HG03196 (cell line): ENCODE results near the gene TGM3.

Source experiments
- ATAC-seq: cut with Tn5 transposase; IDR thresholded peaks from one replicate; pipeline ENCODE4 v1.9.1; 2021; ENCODE audit not compliant: unreplicated experiment

The TGM3 gene

GRCh38 chr20:2373098-2373497 lies 77.3 kb downstream of the TGM3 start:
- no peak for ATAC-seq

DNA sequence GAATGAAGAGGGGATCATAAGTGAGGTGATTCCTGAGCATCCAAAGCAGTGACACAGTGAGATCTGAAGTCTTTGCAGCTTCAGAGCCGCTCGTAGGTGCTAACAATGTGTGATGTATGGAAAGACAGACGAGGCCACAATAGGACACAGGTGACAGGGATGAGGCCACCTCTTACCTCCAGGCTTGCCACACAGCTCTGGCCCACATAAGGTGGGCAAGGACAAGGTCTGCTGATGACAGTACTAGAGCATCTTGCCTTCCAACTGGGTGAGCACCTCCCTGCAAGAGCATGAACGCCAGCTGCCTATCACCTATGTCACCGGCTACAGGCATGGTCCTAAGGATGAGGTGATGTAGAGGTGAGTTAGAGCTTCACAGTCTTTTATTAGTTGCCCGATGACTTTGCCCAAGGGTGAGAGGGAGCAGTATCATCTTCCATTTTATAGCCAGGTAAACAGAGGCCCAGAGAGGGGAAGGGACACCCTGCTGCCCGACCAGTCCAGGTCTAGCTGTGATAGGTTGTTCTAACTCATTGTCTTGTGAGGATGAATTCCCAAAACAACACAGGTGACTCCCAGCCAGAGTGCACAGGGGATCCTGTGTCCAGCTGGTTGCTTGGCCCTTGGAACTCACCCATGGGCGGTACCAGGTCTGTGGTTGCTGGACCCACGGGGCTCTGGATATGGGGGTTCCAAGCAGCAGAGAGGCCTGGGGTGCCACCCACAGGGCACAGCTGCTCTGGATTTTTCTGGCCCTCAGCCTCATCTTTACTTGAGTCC lies 78.7 kb downstream of the TGM3 start:
- ATAC-seq: no peak

DNA sequence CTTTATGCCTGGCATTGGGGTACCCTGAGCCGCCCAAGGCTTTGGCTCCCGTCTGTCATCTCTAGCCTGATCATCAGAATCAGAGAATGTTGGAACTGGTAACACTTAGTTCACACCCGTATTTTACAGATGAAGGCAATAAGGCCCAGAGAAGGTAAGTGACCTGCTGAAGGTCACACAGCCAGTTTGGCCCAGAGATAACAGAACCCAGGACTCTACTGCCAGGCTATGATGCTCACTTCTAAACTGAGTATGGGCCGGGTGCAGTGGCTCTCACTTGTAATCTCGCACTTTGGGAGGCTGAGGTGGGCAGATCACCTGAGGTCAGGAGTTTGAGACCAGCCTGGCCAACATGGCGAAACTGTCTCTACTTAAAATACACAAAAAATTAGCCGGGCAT lies 83.1 kb downstream of the TGM3 start:
- no peak for ATAC-seq

DNA sequence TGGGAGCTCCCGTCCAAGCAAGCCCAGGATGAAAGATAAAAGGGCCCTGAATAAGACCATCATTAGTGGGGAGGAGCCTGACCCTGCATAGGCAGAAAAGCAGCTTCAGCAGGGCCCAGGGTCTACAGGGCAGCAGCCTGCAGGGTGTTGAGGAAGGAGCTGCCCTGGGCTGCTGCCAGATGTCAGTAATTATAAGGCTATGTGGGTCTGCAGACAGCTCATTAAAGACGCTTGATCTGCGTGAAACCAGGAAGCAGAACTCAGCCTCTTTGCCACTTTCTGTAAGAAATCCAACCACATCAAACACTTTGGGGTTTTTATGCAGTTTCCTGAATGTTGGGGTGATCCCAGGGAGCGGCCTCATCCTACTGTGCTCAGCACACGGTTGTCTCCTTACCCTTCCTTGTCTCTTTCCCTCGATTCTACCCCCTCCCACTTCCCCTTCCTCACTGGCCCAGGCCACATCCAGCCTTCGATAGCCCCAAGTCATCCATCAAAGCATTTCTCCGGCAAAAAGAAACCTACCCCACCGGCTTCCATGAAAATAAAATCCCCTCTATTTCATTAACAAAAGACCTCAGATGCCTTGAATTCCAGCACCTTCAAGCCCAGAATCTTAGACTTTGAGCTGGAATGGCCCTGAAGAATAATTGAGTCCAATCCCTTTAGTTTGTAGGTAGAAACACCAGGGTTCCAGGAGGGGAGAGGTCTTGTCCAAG lies 83.9 kb downstream of the TGM3 start:
- no peak for ATAC-seq

- ATAC-seq: no peak
These were observed 84.8 kb downstream of the TGM3 start, which contains the start of gene TGM6 for GRCh38 chr20:2380601-2381000. Gene TGM6, plus strand, starts transcription at chr20:2380901. Its CDS starts 68 bp downstream, at chr20:2380969.

GRCh38 chr20:2381303-2381702 lies 85.5 kb downstream of the TGM3 start:
- ATAC-seq: no peak

- no peak for ATAC-seq
These were observed 87.0 kb downstream of the TGM3 start for GRCh38 chr20:2382833-2383232.

GRCh38 chr20:2385026-2385425 lies 89.2 kb downstream of the TGM3 start:
- no peak for ATAC-seq

DNA sequence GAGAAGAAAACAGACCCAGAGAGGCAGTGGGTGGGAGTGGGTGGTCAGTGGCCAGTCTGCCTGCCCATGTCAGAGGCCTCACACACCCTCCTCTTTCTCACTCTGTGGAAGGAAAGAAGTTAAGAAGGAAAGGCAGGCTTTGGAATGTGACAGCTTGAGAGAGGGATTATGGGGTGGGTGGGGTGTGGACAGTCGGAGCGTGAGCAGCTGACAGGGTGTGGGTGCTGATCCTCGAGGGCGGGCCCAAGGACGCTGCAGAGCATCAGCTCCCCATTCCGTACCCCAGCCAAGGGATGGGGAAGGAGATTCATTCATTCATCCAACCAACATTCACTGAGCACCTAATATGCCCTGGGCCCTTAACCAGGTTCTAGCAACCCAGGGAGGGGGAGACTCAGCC lies 89.7 kb downstream of the TGM3 start:
- no peak for ATAC-seq

GRCh38 chr20:2386516-2387179 lies 90.8 kb downstream of the TGM3 start:
- ATAC-seq: no peak

GRCh38 chr20:2387180-2387577 lies 91.4 kb downstream of the TGM3 start:
- no peak for ATAC-seq

DNA sequence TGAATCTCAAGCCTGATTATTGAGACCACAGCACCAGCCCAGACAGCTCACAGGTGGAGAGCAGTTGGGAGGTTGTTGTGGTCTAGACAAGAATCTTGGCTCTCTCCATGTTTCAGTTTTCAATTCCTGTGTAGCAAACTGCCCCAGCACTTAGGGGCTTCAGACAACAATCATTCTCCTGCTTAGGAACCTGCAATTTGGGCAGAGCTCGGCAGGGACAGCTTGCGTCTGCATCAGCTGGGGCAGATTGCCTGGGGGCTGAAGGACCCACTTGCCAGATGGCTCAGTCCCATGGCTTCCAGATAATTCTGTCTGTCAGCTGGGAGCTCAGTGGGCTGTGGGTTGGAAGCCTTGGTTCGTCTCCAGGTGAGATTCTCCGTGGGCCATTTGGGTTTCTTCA lies 91.8 kb downstream of the TGM3 start:
- no peak for ATAC-seq
